Fibroblast of skin of left biceps (primary cell): ENCODE data around the gene C22orf31.

ENCODE experiments used
- DNase-seq, 2 experiments: peaks; one replicate each; pipeline ENCODE4 v3.0.0-alpha.2; 2013; ENCODE audit warnings: low read depth in 2 of 2

The C22orf31 gene

DNA sequence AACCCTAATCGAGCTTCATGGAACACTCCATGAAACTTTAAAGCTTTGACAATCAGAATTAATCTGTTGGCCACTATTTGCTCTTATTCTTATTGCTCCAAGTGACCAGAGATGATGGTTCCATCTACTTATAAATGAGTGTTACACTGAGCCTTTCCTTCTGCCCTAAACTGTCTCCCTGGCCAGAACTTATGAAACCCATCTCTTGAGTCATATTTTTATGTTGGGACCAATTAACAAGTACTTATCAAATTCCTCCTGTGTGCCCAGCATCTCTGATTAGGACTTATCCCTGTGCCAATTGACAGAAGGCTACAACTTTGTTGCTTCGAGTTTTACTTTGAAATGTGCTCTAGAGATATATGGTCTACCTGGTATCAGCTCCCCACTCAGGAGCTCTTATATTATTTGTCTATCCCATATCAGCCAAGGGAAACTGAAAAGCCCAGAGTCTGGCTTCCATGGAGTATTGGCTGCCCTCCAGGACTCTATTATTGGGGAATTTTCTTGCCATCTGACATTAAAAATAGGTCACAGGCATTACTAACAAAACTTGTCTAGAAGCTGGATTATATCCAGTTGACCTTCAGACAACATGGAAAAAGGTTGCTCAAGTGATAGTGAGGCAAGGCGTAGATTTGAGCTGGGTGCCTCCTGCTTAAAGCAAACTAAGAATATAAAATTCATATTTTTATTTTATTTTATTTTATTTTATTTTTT is 20.0 kb upstream of the C22orf31 start:
- DNase-seq = no peak

DNA sequence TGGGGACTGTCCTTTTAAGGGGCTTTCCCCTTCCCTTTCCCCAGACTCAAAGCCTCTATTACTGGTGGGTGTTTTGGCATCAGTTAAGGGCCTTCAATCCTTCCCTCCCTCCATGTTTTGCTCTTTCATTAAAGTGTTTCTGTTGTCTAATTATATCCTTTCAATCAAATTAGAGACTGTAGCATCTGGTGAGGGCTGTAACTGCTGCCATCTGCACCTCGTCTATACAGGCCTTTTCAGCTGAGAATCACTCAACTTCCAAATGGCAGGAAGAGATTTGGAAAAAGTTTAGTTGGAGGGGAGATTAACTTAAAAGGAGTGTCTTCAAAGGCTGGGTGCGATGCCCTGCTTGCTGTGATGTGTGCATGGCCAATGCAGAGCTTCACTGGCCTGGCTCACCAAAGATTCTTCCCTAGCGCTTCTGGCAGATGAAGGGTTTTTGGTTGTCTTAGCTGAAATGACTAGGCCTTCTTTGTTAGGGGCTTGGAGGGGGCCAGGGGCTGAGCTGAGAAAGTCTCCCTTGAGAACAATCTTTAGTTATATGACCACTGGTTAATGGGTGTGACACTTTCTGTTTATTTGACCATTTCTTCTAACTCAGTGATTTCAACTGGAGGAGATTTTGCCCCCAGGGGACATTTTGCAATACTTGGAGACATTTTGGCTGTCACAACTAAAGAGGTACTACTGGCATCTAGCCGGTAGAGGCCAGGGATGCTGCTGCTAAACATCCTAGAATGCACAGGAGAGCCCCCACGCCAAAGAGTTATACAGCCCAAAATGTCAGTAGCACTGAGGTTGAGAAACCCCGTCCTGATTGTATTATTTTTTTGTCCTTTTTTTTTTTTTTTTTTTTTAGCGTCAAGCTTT is 18.7 kb upstream of the C22orf31 start:
- no peak for DNase-seq

DNA sequence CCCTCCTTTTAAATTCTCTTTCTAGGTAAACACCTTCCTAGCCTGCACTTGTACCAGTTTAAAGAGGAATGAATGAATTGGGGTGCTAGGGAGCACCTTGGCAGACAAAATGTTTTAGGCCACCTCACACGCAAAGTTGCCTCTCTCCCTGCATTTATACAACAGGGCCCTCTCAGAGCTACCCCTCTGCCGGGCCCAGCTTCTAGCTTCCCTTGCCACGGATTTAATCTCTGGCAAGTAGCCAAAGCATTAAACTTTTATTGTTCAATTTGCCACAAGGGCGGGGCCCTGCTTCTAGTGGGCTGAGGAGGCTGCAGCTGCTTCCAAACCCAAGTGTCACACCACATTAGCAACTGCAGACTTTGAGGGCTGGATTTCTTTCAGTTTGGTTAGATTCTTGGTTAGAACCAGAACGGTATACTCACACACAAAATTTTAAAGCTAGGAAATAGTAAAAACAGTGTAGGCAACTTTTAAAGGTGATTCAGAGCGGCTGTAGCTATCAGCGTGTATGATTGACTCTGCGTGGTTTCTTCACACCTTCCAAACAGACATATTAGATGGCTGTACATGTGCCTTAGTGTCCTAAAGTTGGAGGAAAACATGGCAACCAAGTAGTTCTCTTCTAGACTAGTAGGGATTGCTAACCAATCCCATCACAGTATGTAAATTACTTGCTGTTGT is 17.7 kb upstream of the C22orf31 start:
- DNase-seq = no peak

DNA sequence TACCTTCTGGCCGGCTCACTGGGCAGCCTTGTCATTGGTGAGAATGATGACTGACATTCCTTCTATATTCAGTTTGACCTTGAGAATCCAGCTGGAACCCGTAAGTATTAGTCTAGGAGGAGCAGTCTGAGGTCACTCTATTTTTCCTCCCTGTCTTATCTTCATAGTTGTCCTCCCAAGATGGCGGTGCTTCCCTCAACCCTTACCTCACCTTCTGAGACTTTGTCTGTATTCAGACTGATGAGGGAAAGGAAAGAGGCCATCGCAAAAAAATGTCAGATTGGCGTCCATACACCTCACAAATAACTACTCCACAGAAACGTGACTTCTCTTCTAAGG is 17.2 kb upstream of the C22orf31 start:
- no peak for DNase-seq

DNA sequence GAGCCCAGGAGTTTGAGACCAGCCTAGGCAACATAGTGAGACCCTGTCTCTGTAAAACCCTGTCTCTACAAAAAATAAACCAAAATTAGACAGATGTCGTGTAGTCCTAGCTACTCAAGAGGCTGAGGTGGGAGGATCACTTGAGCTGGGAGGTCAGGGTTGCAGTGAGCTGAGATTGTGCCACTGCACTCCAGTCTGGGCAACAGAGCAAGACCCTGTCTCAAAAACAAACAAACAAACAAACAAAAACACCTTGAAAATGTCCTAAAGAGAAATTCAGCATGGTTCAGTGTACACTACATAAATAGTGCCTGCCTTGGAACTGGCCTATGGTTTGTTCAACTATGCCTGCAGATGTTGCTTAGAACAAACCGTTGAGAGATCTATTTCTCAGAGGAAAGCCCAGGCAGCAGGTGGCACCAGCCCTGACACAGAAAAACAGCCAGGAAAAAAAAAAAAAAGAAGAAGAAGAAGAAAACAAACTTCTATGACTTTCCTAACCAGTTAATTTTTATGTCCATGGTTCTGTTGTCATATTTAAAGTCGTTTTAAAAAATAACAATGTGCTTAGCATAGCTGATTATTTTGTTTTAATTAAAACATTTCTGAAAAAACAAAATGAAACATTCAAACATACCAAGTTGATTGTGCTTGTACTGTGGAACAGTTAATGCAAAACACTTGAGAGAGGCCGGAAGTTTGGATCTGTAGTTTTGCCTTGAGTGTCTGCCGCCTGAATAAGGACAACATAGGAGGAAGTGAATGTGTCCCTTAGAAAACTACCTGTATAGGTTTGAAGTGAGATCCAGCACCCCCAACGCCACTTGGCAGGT is 16.6 kb upstream of the C22orf31 start:
- no peak for DNase-seq

DNA sequence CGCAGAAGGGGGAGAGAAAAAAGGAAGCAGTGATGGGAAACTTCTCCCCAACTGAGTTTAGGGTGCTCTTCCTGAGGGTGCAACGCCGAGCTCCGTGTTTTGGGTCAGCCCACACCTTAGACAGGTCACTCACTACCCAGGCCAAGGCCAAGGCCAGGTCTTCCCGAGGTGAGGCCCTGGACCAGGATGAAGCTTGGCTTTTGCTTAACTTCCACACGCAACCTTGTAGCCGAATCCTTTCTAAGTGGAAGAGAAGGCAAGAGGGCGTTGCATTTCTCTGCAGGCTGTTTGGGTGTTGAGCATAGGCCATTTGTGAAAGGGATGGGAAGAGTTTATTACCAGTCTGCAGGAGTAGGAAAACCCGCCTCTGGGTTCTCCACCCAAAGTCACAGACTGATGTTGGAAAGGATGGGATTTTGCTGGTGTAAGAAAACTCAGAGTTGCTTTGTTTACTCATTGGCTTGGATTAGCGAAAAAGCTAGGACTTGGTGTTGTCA is 12.7 kb upstream of the C22orf31 start:
- no peak for DNase-seq

DNA sequence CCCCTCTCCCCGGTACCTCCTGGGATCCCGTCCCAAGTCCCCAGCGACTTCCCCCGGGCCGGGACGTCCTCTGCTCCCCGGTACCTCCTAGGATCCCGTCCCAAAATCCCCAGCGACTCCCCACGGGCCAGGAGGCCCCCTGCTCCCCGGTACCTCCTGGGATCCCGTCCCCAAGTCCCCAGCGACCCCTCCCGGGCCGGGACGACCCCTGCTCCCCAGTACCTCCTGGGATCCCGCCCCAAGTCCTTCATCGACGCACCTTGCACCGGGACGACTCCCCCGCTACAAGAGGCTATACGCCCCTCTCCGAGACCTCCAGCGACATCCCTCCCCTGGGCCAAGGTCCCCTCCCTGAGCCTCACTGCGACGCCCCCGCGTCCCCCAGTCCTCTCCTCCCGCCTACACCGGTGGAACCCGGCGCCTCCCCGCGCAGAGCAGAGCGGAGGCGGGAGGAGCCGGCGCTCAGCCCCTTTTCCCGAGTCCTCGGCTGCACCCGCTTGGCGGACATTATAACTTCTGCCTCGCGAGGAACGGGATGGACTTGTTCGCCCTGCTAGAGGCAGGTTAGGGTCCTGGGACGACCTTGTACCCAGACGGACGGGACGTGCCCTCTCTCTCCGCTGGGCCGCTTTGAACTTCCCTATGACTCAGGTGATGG is 12.1 kb upstream of the C22orf31 start:
- DNase-seq = no peak

DNA sequence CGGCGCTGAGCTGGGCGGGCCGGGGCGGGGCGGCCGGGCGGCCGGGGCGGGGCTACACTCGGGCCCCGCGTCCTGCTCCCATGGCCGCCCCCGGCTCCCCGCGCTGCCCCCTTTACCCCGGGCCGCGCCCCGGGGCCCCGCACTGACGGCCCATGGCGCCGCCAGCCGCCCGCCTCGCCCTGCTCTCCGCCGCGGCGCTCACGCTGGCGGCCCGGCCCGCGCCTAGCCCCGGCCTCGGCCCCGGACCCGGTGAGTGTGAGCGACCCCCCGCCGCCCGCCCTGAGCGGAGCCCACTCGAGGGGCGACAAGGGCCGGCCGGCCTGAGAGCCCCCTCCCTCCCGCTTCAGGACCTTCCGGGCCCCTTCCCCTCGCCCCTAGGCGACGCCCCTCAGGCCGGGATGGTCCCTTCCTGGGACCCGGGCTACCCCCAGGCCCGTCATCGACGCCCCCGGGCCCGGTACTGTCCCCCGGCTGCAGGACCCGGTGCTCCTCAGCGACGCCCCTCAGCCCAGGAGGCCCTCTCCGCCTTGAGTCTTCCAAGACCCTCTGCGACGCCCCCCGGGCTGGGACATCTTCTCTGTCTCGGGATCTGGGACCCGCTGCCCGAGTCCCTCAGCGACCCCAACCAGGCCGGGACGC is 11.5 kb upstream of the C22orf31 start, which contains the start of gene KREMEN1:
Gene KREMEN1, plus strand, starts transcription at position 57 of the 639 bp plus-strand sequence. Its CDS starts 96 bp downstream, at position 153.
- DNase-seq = no peak

DNA sequence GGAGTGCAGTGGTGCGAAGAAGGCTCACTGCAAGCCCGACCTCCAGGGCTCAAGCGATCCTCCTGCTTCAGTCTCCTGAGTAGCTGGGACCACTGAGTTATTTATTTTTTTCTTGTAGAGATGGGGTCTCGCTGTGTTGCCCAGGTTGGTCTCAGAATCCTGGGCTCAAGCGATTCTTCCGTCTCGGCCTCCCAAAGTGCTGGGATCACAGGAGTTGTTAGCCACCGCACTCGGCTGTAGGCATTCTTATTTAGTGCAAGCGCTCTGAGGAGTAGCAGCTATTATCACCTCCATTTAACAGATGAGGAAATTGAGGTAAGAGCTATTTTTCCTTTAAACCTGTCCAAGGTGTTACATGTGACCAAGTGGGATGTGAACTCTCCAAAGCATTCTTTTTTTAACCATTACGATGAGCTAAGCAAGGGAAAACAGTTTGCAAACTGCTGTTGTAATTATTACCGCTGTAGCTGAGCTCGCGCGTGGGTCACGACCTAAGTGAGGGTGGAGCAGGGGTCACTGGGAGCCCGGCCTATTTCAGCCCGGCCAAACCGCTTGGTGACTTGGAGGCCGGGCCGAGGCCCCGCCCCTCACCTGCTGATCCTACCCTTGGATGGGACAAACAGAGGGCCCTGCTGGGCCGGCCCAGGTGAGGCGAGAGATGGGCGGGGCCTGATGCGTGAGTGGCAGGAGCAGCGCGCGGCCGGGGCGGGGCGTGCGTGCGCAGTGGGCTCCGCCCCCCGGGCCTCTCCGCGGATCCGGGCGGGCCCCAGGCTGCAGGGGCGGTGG is 10.8 kb upstream of the C22orf31 start:
- no peak for DNase-seq

DNA sequence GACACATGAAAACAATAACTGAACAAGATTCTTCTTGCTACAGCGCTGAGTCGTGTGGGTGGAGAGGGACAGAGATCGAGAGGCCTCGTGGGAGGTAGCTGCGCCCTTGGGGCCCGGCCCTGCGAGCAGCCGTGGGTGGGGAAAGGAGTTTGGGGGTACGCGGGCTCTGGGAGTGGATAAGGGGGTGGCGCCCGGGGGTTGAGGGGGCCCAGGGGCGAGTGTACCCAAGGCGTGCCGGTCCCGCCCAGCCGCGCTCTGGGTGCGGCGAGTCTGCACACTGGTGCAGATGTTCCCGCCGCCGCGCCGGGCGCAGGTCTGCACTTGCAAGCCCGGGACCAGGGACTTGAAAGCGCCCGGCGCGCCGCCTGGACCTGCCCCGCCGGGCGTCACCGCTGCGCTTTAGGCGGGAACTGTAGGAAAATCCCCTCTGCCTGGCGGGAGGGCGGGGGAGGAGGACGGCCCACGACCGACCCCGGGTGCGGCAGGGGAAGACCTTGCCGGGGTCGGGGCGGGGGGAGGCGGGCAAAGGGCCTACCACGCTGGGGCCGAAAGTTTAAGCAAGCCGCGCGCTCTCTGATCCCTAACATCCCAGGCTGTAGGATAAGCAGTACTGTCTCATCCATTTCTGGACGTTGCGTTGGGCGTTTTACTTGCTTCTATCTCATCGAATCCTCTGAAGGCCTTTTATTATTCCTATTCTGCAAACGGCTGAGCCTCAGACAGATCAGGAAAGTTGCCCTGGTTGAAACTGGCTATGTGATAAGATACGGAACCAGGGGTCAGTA is 9.8 kb upstream of the C22orf31 start:
- no peak for DNase-seq

DNA sequence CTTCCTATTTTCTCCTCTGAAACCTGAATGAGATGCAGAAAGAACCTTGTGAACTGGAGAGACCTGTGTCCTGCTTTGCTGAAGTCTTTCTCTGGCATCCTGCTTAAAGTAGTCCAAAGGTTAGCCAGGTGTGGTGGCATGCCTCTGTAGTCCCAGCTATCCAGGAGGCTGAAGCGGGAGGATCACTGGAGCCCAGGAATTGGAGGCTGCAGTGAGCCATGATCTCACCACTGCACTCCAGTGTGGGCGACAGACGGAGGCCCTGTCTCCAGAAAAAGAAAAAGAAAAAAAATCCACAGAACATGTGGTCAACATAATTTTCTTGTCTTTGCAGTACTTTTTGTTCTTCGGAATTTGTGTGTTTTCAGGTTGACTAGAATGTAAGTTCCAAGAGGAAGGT is 8.9 kb upstream of the C22orf31 start:
- no peak for DNase-seq

DNA sequence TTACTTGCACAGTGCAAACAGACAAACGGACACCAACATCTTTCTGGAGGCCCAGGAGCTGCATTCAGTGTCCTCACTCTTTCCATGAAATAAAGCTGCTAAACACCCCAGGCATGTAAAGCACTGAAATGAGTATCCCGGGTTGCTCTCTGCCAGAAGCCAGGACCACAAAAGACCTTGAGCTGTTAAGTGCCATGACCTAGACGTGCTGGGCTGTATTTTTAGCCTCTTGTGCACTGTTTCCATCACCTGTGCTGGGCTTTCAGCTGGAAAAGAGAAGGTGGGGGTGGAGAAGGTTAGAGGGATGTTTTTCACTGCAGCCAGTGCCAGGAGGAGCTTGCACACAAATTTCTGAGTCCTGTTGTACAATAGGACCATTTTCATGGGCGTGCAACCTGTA is 7.8 kb upstream of the C22orf31 start:
- DNase-seq = no peak

DNA sequence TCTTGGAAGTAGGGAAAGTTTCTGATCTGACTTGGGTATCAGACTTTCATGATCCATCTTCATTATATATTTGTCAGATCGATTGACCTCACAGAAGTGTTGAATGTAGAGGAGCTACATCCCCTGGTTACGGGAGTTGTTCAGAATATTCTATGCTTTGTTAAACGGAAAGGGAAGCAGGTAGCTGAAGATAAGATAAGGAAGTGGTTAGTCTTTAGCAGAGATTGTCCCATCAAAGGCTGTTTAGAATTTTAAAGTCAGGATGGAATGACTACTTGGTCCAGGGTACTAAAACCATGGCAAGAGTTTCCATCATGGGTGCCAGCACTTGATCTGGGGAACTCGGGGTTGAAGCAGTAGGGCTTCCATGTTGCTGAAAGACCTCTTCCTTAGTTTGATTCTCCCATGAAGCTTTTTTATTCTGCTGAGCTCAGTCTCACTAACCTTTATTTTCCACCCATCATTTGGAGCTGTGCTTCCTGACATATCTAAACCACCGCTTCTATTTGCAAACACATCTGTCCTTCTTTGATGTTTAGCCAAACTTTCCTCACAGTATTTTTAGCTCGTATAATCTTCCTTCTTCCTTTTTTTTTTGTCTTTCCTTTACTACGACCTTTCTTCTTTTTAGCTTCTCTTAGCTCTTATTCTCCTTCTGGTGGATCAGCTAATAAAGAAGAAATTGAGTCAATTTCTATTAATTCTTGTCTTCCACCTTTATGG is 4.0 kb upstream of the C22orf31 start:
- no peak for DNase-seq

DNA sequence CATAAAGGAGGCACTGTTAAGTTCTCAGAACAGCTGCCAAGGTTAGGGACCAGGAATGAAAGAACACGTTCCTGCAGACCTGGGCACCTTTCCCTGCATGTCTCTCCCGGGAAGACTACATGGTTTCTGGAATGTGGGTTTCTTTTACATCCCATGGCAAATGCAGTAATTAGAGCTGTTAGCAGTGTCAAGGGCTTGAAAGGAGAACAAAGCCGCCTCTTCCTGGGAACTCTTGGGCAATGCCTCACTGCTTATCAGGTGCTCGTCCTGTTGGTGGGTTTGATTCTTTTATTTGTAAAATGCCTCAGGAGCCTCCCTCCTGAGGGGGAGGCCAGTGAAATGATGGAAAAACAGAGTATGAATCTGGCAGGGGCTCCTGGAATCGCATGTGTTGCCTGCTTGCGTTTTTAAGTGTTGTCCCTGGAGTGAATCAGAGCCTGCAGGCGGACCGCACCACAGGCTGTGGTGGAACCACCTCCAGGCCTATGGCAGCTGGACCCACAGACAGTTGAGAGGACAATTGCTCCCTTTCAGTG is 723 bp upstream of the C22orf31 start:
- DNase-seq = no peak

DNA sequence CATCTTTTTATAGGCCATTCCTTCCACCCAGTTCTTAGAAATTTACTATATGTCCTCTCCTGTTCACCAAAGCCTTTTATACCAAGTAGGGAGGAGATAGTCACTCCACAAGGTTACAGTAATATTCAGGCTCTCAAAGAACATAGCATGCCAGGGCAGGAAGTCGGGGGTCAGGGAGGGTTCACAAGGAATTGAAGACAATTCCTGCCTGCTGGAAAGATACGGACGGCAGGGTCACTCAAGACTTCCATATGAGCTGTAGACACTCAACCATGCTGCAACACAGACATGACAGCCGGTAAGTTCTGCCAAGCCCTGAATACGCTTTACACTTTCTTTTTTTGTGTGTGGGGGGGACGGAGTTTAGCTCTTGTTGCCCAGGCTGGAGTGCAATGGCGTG is 700 bp downstream of the C22orf31 start:
- DNase-seq = no peak

DNA sequence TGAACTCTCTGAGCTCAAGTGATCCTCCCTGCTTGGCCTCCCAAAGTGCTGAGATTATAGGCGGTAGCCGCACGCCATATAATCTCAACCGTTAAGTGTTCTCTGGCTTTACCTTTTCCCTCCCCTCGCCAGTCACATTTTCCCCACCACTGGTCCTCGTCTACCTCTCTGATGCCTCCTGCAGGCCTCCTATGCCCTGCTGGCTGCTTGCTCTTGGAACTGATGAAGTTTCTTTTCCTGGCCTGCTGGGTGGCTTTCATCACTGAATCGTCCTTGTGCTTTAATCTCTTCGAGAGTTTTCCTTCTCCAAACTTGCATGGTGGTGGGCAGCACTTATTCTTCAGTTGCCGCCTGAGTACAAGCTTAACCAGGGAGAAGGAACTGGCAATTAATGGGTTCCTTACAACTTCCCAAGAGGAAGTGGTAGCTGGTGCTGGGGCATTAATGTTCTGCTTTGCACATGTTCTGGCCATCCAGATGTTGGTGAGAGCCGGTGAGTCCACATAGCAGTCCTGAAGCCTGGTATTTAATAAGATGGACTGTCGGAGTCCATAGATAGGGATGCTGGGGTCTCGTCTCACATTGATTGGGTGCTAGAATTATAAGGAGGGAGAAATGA is 1.3 kb downstream of the C22orf31 start:
- no peak for DNase-seq

DNA sequence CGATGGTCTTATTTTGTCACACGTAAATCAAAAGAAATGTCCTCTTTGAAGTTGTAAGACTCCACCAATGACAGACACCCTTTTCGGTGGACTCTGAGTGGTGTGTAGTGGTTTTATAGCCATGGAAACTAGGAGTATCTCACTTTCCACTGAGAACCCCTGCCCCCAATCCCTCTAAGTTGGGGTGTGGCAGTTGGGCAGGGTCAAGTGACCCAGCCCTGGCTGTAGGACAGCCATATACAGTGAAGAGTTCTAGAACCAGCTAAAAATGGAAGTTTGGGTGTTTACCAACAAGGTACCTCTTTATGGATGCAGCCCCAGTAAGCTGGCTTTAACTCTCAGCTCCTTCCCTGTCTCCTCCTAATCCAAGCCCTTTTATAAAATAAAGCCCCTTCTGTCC is 5.2 kb downstream of the C22orf31 start:
- no peak for DNase-seq
